Measurements from ENCODE around the gene NBPF1.
"Not testable (repeated sequence)": the region's sequence is repeated elsewhere in the genome, so short reads cannot be mapped to it uniquely, and the experiment has no call there.

DNA sequence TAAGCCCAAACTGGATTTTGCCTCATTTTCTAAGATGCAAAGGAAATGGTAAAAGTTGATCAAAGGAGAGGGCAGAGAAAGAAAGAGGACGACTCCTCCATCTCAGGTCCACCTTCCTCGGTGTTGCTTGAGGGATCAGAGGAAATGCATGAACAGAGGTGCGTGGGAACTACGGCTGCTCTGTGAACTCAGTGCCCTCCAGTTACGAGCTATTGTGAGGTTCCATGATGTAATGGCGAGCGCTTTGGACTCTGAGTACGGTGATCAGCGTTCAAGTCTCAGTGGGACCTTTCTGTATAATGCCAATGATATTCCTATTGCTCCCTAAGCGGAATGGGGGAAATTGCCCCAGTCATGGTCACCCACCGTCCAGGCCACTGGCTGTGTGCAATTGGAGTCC is 60.1 kb downstream of the NBPF1 start:
- not testable (repeated sequence) for TF ChIP-seq CTCF (IDR thresholded peaks at IDR 0.05; ENCODE audit: extremely low read depth in 1 of 2, insufficient read depth in 1 of 2, low read depth in 1 of 2, low read length in 2 of 2); MAX (IDR thresholded peaks at IDR 0.05; ENCODE audit: insufficient read depth, insufficient read length); POLR2A (IDR thresholded peaks at IDR 0.05; ENCODE audit: low read depth, low read length); POLR2AphosphoS5 (IDR thresholded peaks at IDR 0.05; ENCODE audit: insufficient read depth, low read depth, low read length); FOS (IDR thresholded peaks at IDR 0.05; ENCODE audit: borderline replicate concordance, insufficient read depth, low read length); JUN (IDR thresholded peaks at IDR 0.05; ENCODE audit: borderline replicate concordance, insufficient read depth, insufficient read length, low read depth)
